KBM-7 (cell line): ENCODE data around the gene ZNF319.
A peak's percentile ranks its signal among the peaks of the same experiment; 100 is the strongest.
"Not testable (repeated sequence)": the region's sequence is repeated elsewhere in the genome, so short reads cannot be mapped to it uniquely, and the experiment has no call there.

Experiments used
- DNase-seq: peaks from one replicate; pipeline ENCODE4 v3.0.0-alpha.2; 2015
- in situ Hi-C: fragments of 300-500 bp; cut with MboI; formaldehyde crosslinking; loops from 2 replicates; pipeline ENCODE4 v1.14.3; 2020; ENCODE audit warnings: low sequenced_read_pairs, low pct_unique_long_range_greater_than_20kb, mixed read lengths

The ZNF319 gene

DNA sequence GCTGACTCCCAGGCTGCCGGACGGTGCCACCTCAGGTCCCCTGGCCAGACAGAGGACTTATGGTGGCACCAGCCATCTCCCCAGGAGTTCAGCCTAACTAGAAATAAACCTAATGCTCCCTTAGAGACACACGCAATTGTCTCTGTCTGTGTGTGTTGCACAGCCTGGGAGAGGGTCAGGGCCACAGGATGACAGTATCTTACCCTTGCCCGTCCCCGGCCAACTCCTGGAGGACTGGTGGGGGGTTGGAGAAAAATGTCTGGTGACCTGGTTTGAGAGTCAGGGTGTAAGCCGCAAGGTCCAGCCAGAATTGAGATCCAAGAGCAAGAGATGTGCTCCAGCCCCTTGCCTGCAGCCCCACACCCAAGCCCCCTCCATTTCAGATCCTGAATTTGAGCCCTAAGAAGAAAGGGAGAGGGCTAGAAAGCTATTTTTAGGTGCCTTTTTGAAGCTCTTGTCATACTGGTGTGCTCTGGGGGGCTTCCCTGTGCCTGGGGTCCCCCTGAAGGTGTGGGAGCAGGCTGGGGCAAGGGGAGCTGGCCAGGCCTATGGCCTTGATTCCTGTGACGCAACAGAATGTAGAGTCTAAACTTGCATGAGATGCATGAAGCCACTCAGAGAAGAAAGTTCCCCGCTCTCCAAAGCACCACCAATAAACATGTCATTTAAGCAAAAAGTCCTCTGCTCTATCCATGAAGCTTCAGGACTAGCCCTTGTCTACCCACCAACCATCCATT lies 12.9 kb downstream of the ZNF319 start:
- DNase-seq, result no peak
- in situ Hi-C loops, result loop anchor here (25.0 kb wide), 1 partner anchor 225 kb away; no protein-coding TSS in a partner anchor

DNA sequence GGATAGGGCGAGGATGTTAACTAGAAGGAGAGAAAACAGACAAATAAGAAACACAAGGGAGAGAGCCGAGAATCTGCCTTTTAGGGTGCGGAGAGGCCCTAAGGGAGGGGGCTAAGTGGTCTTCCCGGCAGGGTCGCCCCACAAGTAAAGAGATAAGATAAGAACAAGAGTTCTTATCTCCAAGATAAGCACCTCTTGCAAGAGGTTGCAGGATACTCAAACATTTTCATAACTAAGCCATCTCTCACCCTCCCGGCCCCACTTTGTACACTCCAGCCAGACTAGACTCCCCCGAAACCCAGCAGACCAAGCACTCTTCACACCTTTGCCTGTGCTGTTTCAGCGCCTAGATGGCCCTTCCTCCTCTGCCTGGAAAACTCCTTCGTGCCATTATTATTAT lies 14.3 kb downstream of the ZNF319 start:
- in situ Hi-C loops, result loop anchor here (25.0 kb wide), 1 partner anchor 224 kb away; no protein-coding TSS in a partner anchor
- DNase-seq, result no peak

DNA sequence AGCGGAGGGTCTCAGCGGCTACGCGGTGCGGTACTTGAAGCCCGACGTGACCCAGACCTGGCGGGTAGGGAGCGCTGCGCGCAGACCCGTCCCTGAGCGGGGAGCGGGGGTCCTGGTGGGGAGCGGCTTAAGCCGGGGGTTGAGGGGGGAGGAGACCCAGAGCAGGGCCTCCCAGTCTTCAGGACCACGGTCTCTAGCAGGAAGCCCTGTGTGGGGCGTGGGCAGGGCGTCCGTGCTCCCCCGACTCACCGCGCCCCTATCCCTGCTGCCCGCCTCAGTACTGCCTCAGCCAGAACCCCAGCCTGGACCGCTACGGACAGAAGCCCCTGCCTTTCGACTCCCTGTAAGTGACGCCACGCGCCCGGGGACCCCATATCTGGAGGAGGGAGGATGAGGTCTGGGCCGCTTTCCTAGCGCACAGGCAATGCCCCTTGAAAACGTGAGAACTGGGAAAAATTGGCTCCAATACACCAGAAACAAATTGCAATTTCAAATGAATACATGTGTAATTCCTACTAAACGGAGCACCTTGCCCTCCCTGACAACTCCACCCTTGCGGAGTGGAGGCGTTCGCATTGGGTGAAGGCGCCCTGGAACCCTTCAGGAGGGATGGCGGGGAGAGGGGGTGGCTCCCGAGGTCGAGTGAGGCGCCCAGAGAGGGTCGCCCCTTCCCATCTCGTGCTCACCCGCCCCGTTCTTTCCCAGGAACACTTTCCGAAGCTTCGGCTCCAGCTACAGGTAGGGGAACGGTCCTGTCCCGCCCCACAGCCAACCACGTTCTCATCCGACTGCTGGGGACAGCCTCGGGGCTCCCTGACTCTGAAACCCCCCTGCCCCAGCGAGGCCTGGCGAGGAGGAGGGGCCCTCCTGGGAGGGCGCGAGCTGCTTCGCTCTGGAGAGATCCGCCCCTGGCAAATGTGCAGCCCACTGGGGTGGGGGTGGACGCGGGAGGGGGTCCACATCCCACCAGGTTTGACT lies 15.0 kb downstream of the ZNF319 start:
- DNase-seq, result no peak
- in situ Hi-C loops, result loop anchor here (25.0 kb wide), 1 partner anchor 223 kb away; no protein-coding TSS in a partner anchor

DNA sequence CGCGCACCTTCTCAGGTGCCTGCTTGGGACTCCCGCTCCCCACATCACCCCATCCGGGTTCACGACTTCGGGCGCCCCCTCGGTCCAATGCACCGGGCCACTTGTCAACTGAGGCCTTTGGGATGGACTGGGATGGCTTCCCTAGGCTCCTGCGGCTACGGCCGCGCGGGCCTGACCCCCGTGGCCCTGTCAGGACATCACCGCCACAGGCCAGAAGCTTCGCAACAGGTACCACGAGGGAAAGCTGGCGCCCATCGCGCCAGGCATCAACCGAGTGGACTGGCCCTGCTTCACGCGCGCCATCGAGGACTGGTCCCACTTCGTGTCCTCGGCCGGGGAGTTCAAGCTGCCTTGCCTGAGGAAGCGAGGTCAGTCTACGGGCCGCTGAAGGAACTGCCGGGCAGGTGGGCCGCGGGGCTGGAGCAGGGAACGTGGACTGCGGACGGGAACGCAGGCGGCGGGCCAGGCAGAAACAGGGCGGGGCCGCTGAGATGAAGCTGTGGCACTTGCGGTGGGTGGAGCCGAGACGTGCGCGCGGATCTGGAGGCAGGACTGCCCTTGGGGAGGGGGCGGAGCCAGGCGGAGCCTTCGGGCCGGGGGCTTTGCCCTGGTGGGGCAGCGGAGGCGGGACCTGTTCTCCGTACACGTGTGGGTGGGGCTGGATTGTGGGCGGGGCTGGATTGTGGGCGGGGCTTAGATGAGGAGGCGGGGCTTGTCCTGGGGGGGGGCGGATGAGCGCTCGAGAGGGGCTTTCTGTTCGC lies 15.8 kb downstream of the ZNF319 start:
- in situ Hi-C loops, result loop anchor here (25.0 kb wide), 1 partner anchor 222 kb away; no protein-coding TSS in a partner anchor
- peak; percentile 67 for DNase-seq

DNA sequence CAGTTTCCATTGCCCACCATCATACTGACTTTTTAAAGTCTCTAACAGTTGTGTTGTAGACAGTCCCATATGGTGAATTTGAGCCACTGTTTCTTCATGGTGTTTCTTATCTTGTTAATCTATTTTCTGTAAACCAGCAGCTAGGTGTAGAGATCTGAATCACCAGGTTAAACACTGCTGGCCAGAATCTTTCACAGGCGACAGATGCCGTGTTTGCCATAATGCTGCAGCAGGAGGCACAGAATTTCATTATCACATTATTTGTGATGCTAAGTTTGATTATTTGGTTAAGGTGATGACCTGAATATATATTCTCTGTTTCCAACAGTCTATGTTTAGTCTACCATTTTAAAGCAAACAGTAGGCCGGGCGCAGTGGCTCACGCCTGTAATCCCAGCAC lies 18.1 kb downstream of the ZNF319 start:
- in situ Hi-C loops, result loop anchor here (25.0 kb wide), 1 partner anchor 220 kb away; no protein-coding TSS in a partner anchor
- no peak for DNase-seq

DNA sequence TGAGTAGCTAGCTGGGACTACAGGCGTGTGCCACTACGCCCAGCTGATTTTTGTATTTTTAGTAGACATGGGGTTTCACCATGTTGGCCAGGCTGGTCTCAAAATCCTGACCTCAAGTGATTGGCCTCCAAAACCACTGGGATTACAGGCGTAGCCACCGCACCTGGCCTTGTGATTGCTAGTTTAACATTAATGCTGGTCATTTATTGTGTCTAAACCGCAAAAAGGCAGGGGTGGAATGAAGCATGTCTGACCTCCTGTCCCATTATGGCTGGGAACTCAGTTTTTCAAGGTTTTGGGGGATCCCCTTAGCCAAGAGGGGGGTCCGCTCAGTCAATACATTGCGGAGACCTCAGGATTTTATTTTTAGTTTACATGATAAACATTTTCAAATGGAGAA lies 18.8 kb downstream of the ZNF319 start:
- DNase-seq, result no peak
- in situ Hi-C loops, result loop anchor here (25.0 kb wide), 1 partner anchor 219 kb away; no protein-coding TSS in a partner anchor

DNA sequence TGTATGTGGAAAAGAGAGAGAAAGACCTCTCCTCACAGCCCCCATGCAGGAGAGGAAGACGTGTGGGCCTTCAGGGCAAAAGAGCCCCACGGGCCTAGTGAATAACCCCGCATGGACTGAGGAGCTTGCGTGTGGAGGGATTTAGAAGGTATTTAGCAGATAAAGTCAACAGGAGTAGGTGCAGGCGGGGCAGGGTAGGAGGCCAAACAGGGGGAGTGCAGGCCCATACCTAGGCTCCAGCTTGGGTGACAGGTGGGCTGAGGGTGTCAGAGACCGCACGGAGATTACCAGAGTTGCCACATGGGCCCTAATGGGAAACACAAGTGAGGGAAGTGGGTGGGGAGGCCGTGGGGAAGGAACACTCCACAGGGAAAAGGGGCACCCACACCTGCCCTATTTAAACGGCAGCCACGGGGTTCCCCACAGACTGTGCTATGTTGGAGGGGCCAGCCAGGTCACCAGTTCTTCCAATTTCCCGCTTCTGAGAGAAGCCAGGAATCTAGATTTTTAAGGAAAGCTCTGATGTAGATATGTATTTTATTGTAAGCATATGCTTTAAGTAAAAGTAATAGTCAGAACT lies 21.4 kb downstream of the ZNF319 start:
- in situ Hi-C loops, result loop anchor here (25.0 kb wide), 1 partner anchor 217 kb away; no protein-coding TSS in a partner anchor
- DNase-seq, result no peak

DNA sequence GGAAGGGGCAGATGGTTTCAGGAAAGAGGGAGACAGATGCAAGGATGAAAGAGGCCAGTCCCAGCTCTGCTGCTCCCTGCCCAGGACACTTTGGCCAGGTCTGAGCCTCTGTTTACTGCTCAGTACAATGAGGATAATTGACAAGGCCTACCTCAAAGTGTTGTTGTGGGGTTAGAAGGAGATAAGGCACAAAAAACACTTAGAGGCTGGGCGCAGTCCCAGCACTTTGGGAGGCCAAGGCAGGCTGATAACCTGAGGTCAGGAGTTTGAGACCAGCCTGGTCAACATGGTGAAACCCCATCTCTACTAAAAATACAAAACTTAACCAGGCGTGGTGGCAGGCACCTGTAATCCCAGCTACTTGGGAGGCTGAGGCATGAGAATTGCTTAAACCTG lies 22.4 kb downstream of the ZNF319 start:
- DNase-seq, result not testable (repeated sequence)
- in situ Hi-C loops, result loop anchor here (25.0 kb wide), 1 partner anchor 216 kb away; no protein-coding TSS in a partner anchor

DNA sequence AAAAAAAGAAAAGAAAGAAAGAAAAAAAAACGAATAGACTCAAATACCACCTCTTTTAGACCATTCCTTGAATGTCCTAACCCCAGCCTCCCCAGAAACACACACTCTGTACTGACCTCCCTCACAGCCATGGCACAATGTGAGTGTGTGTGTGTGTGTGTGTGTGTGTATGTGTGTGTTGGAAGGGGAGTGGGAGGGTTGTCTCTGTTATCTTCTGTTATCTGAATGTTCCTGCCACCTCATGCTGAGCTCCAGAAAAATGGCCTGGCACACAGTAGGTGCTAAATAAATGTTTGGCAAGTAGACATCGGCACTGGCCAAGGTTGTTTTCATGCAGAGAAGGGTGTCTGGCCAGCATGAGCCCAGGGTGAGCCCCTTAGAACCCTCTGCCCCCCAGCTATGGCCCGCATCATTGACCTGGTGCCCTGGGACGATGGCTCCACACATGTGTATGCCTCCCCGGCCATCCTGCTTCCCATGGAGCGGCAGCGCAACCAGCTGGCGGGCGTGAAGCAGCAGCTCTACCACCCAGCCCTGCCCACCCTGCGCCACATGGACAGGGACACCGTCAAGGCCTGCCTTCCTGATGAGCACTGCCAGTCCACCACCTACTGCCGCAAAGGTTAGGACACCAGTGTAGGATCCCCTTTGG lies 22.9 kb downstream of the ZNF319 start:
- in situ Hi-C loops, result loop anchor here (25.0 kb wide), 1 partner anchor 215 kb away; no protein-coding TSS in a partner anchor
- no peak for DNase-seq

DNA sequence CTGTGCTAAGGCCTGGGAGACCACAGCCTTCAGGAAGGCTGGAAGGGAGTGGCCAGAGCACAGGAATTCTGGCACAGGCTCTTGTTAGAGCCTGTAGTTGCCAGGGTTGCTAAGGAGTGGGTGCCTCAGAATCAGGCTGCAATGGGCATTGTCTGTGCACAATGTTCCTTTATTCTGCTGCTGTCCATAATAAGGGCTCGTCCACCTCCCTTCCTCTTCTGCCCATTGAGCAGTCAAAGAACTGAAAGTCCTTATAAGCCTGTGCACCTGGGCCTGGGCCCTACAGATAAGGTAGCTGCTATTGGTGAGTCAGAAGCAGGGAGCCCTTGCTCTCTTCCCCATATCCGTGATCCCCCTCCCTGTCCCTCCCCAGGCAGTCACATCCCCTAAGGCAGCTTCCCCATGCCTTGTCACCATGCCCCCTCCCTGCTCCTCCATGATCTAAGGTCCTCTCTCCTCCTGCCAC lies 24.1 kb downstream of the ZNF319 start:
- in situ Hi-C loops, result loop anchor here (25.0 kb wide), 1 partner anchor 214 kb away; no protein-coding TSS in a partner anchor
- no peak for DNase-seq

DNA sequence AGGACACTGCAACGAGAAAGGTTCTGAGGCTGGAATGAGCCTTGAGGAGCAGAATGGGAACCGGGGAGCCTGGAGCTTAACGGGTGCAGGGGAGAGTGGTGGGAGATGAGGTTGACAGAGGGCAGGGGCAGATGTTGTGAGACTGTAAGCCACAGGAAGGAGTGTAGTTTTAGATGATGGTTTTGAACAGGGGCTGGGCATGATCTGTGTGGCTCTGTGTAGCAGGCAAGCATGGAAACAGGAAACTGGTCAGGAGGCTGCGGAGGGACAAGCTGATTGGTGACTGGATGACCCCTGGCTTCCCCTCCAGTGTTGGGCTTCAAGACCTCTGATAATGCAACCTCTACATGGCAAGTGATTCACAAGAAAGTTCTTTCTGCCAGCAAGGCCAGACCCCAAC lies 28.2 kb downstream of the ZNF319 start:
- in situ Hi-C loops, result no loop called here
- DNase-seq, result peak; percentile 20

DNA sequence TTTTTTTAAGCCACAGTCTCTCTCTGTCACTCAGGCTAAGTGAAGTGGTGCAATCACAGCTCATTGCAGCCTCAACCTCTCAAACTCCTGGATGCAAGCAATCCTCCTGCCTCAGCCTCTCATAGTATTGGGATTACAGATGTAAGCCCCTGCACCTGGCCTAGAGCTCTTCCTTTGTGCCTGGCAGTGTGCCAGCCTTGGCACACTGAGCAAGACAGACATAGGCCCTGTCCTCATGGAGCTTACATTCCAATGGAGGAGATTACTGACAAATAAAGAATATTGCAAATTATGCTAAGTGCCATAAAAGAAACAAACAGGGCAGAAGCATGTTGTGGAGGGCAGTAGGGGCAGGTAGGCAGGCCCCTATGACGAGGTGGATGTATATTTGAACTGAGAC lies 28.6 kb downstream of the ZNF319 start:
- in situ Hi-C loops, result no loop called here
- no peak for DNase-seq

DNA sequence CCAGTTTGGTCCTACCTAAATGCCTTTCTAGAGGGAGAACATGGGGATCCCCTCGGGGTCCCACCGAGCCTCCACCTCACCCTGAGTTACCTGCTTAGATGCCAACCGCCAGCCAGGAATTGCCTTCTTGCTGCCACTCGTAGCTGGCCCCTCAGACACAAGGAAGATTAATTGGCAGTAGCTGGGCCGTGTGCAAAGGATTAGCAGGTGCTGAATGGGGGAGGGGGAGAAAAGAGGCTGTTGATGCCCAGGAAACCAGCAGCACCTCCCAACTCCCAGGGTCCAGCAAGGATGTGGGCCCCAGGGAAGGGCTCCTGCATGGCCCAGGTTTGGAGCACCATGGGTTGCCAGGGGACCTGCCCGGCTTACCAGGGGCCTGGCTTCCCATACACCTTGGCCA lies 29.5 kb downstream of the ZNF319 start, which contains the start of gene CNGB1:
CNGB1 (minus strand) TSS at position 159 of the 400 bp plus-strand sequence. CDS start 3,842 bp downstream, outside the sequence.
- DNase-seq, result no peak
- in situ Hi-C loops, result no loop called here

DNA sequence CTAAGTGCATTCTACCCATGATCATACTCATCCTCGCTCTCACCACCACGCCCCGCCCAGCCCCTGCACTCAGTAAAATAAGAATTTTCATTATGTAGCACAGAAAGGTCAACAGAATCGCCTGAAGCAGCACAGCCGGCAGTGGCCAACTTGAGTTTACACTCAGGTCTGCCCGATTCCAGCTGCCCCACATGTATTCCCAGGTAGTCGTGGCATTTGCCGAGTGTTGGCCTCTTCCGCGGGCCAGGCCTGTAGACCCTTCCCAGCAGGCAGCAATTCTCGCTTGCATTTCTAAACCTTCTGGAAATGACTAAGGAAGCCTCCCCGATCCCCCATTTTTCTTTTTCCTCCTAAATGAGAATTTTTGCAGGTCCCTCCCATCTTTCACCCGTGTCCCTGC lies 30.2 kb downstream of the ZNF319 start:
- no peak for DNase-seq
- in situ Hi-C loops, result no loop called here

DNA sequence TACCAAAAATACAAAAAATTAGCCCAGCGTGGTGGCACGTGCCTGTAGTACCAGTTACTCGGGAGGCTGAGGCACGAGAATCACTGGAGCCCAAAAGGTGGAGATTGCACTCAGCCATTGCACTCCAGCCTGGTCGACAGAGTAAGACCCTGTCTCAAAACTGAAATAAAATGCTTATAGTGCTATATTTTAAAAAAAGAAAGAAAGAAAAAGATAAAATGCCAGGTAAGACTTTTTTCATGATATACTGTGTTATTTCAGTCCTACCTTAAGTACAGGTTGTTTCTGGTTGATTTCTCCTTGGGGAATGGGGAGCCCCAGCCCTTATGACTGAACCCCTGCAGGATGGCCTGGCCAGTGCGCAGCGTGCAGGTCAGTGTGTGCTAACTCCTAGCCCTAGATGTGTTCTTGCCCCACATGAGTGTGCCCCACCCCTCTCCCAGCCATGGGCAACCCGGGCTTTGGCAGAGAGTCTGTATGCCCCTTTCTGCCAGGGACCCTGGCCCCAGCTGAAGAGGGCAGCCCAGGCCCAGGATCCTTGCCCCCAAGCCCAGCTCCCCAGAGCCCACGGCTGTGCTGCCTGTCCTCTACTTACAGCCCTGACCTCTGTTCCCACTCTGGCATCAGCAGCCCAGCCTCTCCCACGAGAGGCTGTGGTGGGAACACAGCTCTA lies 30.9 kb downstream of the ZNF319 start:
- no peak for DNase-seq
- in situ Hi-C loops, result no loop called here

DNA sequence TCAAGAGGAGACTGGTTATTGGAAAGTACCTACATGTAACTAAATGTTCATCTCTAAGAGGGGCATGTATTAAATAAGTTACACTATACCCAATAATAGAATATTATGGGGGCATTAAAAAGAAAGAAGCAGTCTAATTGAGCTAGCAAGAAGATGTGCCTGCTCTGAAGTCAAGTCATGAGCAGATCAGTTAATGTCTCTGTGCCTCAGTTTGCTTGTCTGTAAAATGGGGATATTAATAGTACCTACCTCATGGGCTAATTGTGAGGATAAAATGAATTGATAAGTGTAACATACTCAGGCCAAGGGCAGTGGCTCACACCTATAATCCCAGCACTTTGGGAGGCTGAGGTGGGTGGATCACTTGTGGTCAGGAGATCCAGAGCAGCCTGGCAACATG lies 32.6 kb downstream of the ZNF319 start:
- DNase-seq, result no peak
- in situ Hi-C loops, result no loop called here

DNA sequence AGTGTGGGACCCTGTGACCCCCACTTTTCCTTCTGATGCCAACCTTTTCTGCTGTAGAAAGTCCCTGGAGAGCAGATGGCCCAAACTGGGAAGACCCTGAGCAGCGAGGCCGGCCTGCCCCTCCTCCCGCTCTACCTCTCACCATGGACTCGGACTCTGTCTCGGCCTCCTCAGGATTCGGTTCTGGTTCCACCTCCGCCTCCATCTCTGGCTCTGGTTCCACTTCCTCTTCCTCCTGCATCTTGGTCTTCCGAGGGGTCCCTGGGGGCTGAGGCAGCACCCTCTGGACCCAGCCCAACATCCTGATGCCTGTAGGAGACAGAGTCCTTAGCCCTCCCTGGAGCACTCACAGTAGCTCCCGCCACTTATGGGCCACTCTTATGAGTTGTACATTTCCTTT lies 33.5 kb downstream of the ZNF319 start:
- no peak for DNase-seq
- in situ Hi-C loops, result no loop called here
